PC-3 (cell line): ENCODE results near the gene SBNO2. TPM values are rescaled to one million over a fixed set of nuclear protein-coding genes. Genes with fewer than 3 reads are reported as not detected.

Source experiments
- ATAC-seq: fragments of 200-7000 bp; cut with Tn5 transposase; 2 replicates; pipeline ENCODE4 v1.9.1; 2020; ENCODE audit warnings: mild to moderate bottlenecking, moderate library complexity
- BruUV-seq: library from RNA; stranded (reverse); fragments of 400-500 nt; replicated peaks from 2 replicates; lab custom pipeline; 2021; lab: Mats Ljungman, UMichigan
- CTCF ChIA-PET: fragments of 300-600 bp; sonication (Branson Sonifier 250); formaldehyde crosslinking; loops from one replicate; lab custom pipeline; 2022; ENCODE audit warnings: antibody characterized with exemption; lab: Charles Lee
- POLR2A ChIA-PET: fragments of 300-600 bp; sonication (Branson Sonifier 250); formaldehyde crosslinking; loops from one replicate; lab custom pipeline; 2022; ENCODE audit warnings: antibody characterized with exemption; ENCODE audit not compliant: unreplicated experiment; lab: Charles Lee
- DNase-seq: peaks from one replicate; pipeline ENCODE4 v3.0.0-alpha.2; 2015
- H2AFZ ChIP-seq: fragments of 300-600 bp; sonication (generic); 2 replicates; pipeline ENCODE4 v1.6.0; 2016; ENCODE audit warnings: antibody characterized with exemption, low read length
- H3F3A ChIP-seq: fragments of 300-600 bp; sonication (generic); one replicate; pipeline ENCODE4 v1.6.0; 2017; ENCODE audit warnings: antibody characterized with exemption, low read length, control low read depth, mild to moderate bottlenecking; ENCODE audit not compliant: unreplicated experiment
- H3K27ac ChIP-seq: fragments of 300-600 bp; sonication (generic); 2 replicates; pipeline ENCODE4 v1.5.1; 2016; ENCODE audit warnings: mild to moderate bottlenecking, low read length
- H3K27me3 ChIP-seq: fragments of 300-600 bp; sonication (generic); 2 replicates; pipeline ENCODE4 v1.6.1; 2016; ENCODE audit warnings: low read length, mixed read lengths
- H3K36me3 ChIP-seq: fragments of 300-600 bp; sonication (generic); 2 replicates; pipeline ENCODE4 v1.6.1; 2016; ENCODE audit warnings: low read depth, mixed run types, low read length, mixed read lengths
- H3K4me1 ChIP-seq: fragments of 300-600 bp; sonication (generic); 2 replicates; pipeline ENCODE4 v1.5.1; 2016; ENCODE audit warnings: low read length; ENCODE audit not compliant: insufficient read depth
- H3K4me2 ChIP-seq: fragments of 300-600 bp; sonication (generic); 2 replicates; pipeline ENCODE4 v1.6.0; 2016; ENCODE audit warnings: low read length
- H3K4me3 ChIP-seq: fragments of 300-600 bp; sonication (generic); 2 replicates; pipeline ENCODE4 v1.5.1; 2016; ENCODE audit warnings: mild to moderate bottlenecking, low read length, mixed read lengths
- H3K79me2 ChIP-seq: fragments of 300-600 bp; sonication (generic); 2 replicates; pipeline ENCODE4 v1.6.1; 2017; ENCODE audit warnings: low read length, mixed read lengths
- H3K9ac ChIP-seq: fragments of 300-600 bp; sonication (generic); 2 replicates; pipeline ENCODE4 v1.6.0; 2016; ENCODE audit warnings: mild to moderate bottlenecking, low read length
- H3K9me2 ChIP-seq: fragments of 300-600 bp; sonication (generic); replicated peaks from 2 replicates; pipeline ENCODE4 v1.6.1; 2016; ENCODE audit warnings: mixed run types, low read length, mixed read lengths
- H3K9me3 ChIP-seq: fragments of 300-600 bp; sonication (generic); 2 replicates; pipeline ENCODE4 v1.6.1; 2016; ENCODE audit warnings: low read length, mixed read lengths
- H4K20me1 ChIP-seq: fragments of 300-600 bp; sonication (generic); 2 replicates; pipeline ENCODE4 v1.6.1; 2016; ENCODE audit warnings: low read length, mixed read lengths
- CTCF ChIP-seq: fragments of 300-600 bp; sonication (generic); conservative IDR thresholded peaks from 2 replicates; pipeline ENCODE4 v1.5.1; 2017; ENCODE audit warnings: antibody characterized with exemption, low read depth, mild to moderate bottlenecking, low read length
- EZH2 ChIP-seq: fragments of 300-600 bp; sonication (generic); IDR thresholded peaks from one replicate; pipeline ENCODE4 v1.6.1; 2017; ENCODE audit warnings: antibody characterized with exemption, mild to moderate bottlenecking, low read length; ENCODE audit not compliant: unreplicated experiment
- EZH2phosphoT487 ChIP-seq: fragments of 300-600 bp; sonication (generic); IDR thresholded peaks from 2 replicates; pipeline ENCODE4 v1.6.1; 2018; ENCODE audit warnings: mild to moderate bottlenecking, antibody characterized with exemption, low read length, borderline replicate concordance
- intact Hi-C: fragments of 100-400 bp; cut with micrococcal nuclease; formaldehyde crosslinking; loops from 2 replicates; pipeline ENCODE4 v1.9.0; 2023
- total RNA-seq: library from RNA; depleted of rRNA; stranded (reverse); fragments of >200 nt; gene quantifications from 2 replicates; pipeline ENCODE4 v1.2.3, GENCODE V29; 2014

The SBNO2 gene
- total RNA-seq, 1 experiment from 2014 or later, result 62.4 TPM

GRCh38 chr19:1134431-1134830 lies 39.6 kb downstream of the SBNO2 start:
- no peak for DNase-seq
- Histone ChIP-seq H3K4me2 (no peak overlapping the region), H2AFZ (no peak overlapping the region), H3K79me2 (peaks cover 70% of the 10 kb centered on the region), H3K27me3 (no peaks in the 10 kb centered on the region), H3K4me3 (no peak overlapping the region), H3K9ac (no peak overlapping the region), H3K27ac (no peak overlapping the region), H3K36me3 (no peaks in the 10 kb centered on the region; the same call in 1 of the 2 replicates), H4K20me1 (peaks cover 25% of the 10 kb centered on the region), H3F3A (no peaks in the 10 kb centered on the region), H3K9me3 (no peaks in the 10 kb centered on the region), H3K4me1 (no peaks in the 10 kb centered on the region), H3K9me2 (no peaks in the 10 kb centered on the region)
- intact Hi-C loops, result no loop called here
- ATAC-seq, result no peak
- POLR2A ChIA-PET, result no interaction called here
- BruUV-seq, result no TSS peak
- CTCF ChIA-PET, result no interaction called here
- TF ChIP-seq CTCF, result no peak
- TF ChIP-seq EZH2, result no peak
- TF ChIP-seq EZH2phosphoT487, result no peak

GRCh38 chr19:1133471-1133929 lies 40.6 kb downstream of the SBNO2 start:
- no peak overlapping the region for H3K4me3 ChIP-seq
- intact Hi-C loops, result no loop called here
- TF ChIP-seq EZH2 (no peak), EZH2phosphoT487 (no peak), CTCF (no peak)

GRCh38 chr19:1132552-1133383 lies 41.3 kb downstream of the SBNO2 start:
- TF ChIP-seq EZH2phosphoT487 (no peak), EZH2 (no peak), CTCF (no peak)
- Histone ChIP-seq H3K27me3 (no peaks in the 10 kb centered on the region), H3K9me2 (no peaks in the 10 kb centered on the region), H3K4me2 (no peak overlapping the region), H3K9me3 (no peaks in the 10 kb centered on the region), H4K20me1 (peaks cover 25% of the 10 kb centered on the region), H3K79me2 (peaks cover 74% of the 10 kb centered on the region), H3K4me3 (no peak overlapping the region), H3K27ac (no peak overlapping the region), H2AFZ (no peak overlapping the region), H3K36me3 (no peaks in the 10 kb centered on the region; the same call in 1 of the 2 replicates), H3K4me1 (no peaks in the 10 kb centered on the region), H3K9ac (no peak overlapping the region), H3F3A (no peaks in the 10 kb centered on the region)
- ATAC-seq (no peak), DNase-seq (no peak)
- BruUV-seq, result no TSS peak
- intact Hi-C loops, result no loop called here
- CTCF ChIA-PET, result no interaction called here
- POLR2A ChIA-PET, result no interaction called here

More at GRCh38 chr19:1133471-1133929, 40.6 kb downstream of the SBNO2 start:
- H3K36me3 ChIP-seq, result no peaks in the 10 kb centered on the region; the same call in 1 of the 2 replicates
- H3K79me2 ChIP-seq, result peaks cover 74% of the 10 kb centered on the region
- H3K27me3 ChIP-seq, result no peaks in the 10 kb centered on the region
- no peaks in the 10 kb centered on the region for H3K4me1 ChIP-seq
- no peak for DNase-seq
- H3K4me2 ChIP-seq, result no peak overlapping the region
- H3K9me3 ChIP-seq, result no peaks in the 10 kb centered on the region
- BruUV-seq, result no TSS peak
- no peaks in the 10 kb centered on the region for H3F3A ChIP-seq
- CTCF ChIA-PET, result no interaction called here
- no peak overlapping the region for H2AFZ ChIP-seq
- H3K9me2 ChIP-seq, result no peaks in the 10 kb centered on the region
- POLR2A ChIA-PET, result interaction anchor here (0.6 kb wide), 1 partner anchor 135 kb away, joined by 3 read pairs; no protein-coding TSS in a partner anchor
- no peak overlapping the region for H3K9ac ChIP-seq
- peaks cover 25% of the 10 kb centered on the region for H4K20me1 ChIP-seq
- ATAC-seq, result peak; percentile 31; the same call in 1 of the 2 replicates
- H3K27ac ChIP-seq, result no peak overlapping the region
